Mesenchymal stem cell (in vitro differentiated cells and primary cell): ENCODE measurements around the gene ARRB2.

ENCODE experiments used
- DNase-seq: peaks from one replicate; pipeline ENCODE4 v3.0.0-alpha.2; 2013
- H2AFZ ChIP-seq: one replicate; pipeline ENCODE4 v1.6.1; 2013; ENCODE audit warnings: low read depth, mild to moderate bottlenecking, control low read depth, inconsistent platforms, low read length, moderate library complexity
- H2AK5ac ChIP-seq: 2 replicates; pipeline ENCODE4 v1.6.1; 2013; ENCODE audit warnings: low read length, moderate library complexity, mild to moderate bottlenecking, inconsistent platforms; ENCODE audit not compliant: severe bottlenecking
- H2BK120ac ChIP-seq: one replicate; pipeline ENCODE4 v1.6.1; 2013; ENCODE audit warnings: low read depth, mild to moderate bottlenecking, inconsistent platforms, low read length, moderate library complexity
- H2BK12ac ChIP-seq, 2 experiments: one replicate each; pipeline ENCODE4 v1.6.1; 2013; ENCODE audit warnings: inconsistent platforms in 2 of 2, low read length in 2 of 2, mild to moderate bottlenecking in 2 of 2, moderate library complexity in 2 of 2, control low read depth in 1 of 2
- H2BK15ac ChIP-seq: one replicate; pipeline ENCODE4 v1.6.1; 2013; ENCODE audit warnings: mild to moderate bottlenecking, low read depth, inconsistent platforms; ENCODE audit not compliant: poor library complexity, severe bottlenecking
- H2BK5ac ChIP-seq: 2 replicates; pipeline ENCODE4 v1.6.1; 2013; ENCODE audit warnings: low read depth, mild to moderate bottlenecking, low read length, control low read depth, inconsistent platforms; ENCODE audit not compliant: poor library complexity, severe bottlenecking
- H3K14ac ChIP-seq, 2 experiments: one replicate each; pipeline ENCODE4 v1.6.1; 2013; ENCODE audit warnings: inconsistent platforms in 2 of 2, low read length in 2 of 2, control low read depth in 1 of 2, mild to moderate bottlenecking in 1 of 2, moderate library complexity in 1 of 2
- H3K18ac ChIP-seq, 2 experiments: one replicate each; pipeline ENCODE4 v1.6.1; 2013; ENCODE audit warnings: inconsistent platforms in 2 of 2, low read length in 2 of 2, control low read depth in 1 of 2, low read depth in 1 of 2, mild to moderate bottlenecking in 1 of 2
- H3K23ac ChIP-seq, 2 experiments: one replicate each; pipeline ENCODE4 v1.6.1; 2013; ENCODE audit warnings: inconsistent platforms in 2 of 2, low read length in 2 of 2, mild to moderate bottlenecking in 2 of 2, moderate library complexity in 2 of 2, control low read depth in 1 of 2
- H3K27ac ChIP-seq: 2 replicates; pipeline ENCODE4 v1.5.1; 2013; ENCODE audit warnings: mild to moderate bottlenecking, moderate library complexity, low read length, control low read depth, inconsistent platforms; ENCODE audit not compliant: poor library complexity, severe bottlenecking
- H3K27me3 ChIP-seq, 2 experiments: 2 replicates each; pipeline versions ENCODE4 v1.6.1 to v1.7.0; 2013; ENCODE audit warnings: low read length in 2 of 2, mild to moderate bottlenecking in 2 of 2, moderate library complexity in 2 of 2, control low read depth in 1 of 2, inconsistent platforms in 1 of 2; ENCODE audit not compliant: control insufficient read depth in 1 of 2, insufficient read depth in 1 of 2
- H3K36me3 ChIP-seq, 2 experiments: 2 replicates each; pipeline versions ENCODE4 v1.6.1 to v1.7.0; 2013; ENCODE audit warnings: low read length in 2 of 2, control low read depth in 1 of 2, inconsistent platforms in 1 of 2, low read depth in 1 of 2, mild to moderate bottlenecking in 1 of 2; ENCODE audit not compliant: insufficient read depth in 2 of 2, control insufficient read depth in 1 of 2
- H3K4ac ChIP-seq, 2 experiments: one replicate each; pipeline ENCODE4 v1.6.1; 2013; ENCODE audit warnings: inconsistent platforms in 2 of 2, low read length in 2 of 2, mild to moderate bottlenecking in 2 of 2, moderate library complexity in 2 of 2, control low read depth in 1 of 2, low read depth in 1 of 2
- H3K4me1 ChIP-seq: 2 replicates; pipeline ENCODE4 v1.6.1; 2013; ENCODE audit warnings: low read depth, low read length, control low read depth; ENCODE audit not compliant: control insufficient read depth, insufficient read depth
- H3K4me2 ChIP-seq: 2 replicates; pipeline ENCODE4 v1.6.1; 2013; ENCODE audit warnings: low read length, mild to moderate bottlenecking, inconsistent platforms; ENCODE audit not compliant: poor library complexity, severe bottlenecking
- H3K4me3 ChIP-seq, 2 experiments: 2 replicates each; pipeline versions ENCODE4 v1.5.1 to v1.7.0; 2013; ENCODE audit warnings: low read length in 2 of 2, mild to moderate bottlenecking in 2 of 2, control low read depth in 1 of 2, low read depth in 1 of 2; ENCODE audit not compliant: insufficient read depth in 1 of 2
- H3K79me1 ChIP-seq: replicated peaks from 2 replicates; pipeline ENCODE4 v1.6.1; 2013; ENCODE audit warnings: mild to moderate bottlenecking, control low read depth, low read length, inconsistent platforms; ENCODE audit not compliant: poor library complexity, severe bottlenecking
- H3K9ac ChIP-seq: 2 replicates; pipeline ENCODE4 v1.7.0; 2013; ENCODE audit warnings: mild to moderate bottlenecking, low read length, moderate library complexity
- H3K9me3 ChIP-seq: 2 replicates; pipeline ENCODE4 v1.7.0; 2013; ENCODE audit warnings: mild to moderate bottlenecking, low read length; ENCODE audit not compliant: control insufficient read depth
- H4K8ac ChIP-seq: one replicate; pipeline ENCODE4 v1.6.1; 2013; ENCODE audit warnings: inconsistent platforms, mild to moderate bottlenecking, low read length, moderate library complexity
- H4K91ac ChIP-seq: one replicate; pipeline ENCODE4 v1.6.1; 2013; ENCODE audit warnings: mild to moderate bottlenecking, low read length, inconsistent platforms
- WGBS: methylation state at CpG from one replicate; pipeline ENCODE4 v1.1.7; 2013; ENCODE audit warnings: mixed read lengths; 5-methylcytosine and 5-hydroxymethylcytosine counted together

Gene ARRB2

GRCh38 chr17:4719146-4719545 is 8.7 kb downstream of the ARRB2 start:
- 92% methylated on average over 10 of the region's 10 CpGs for WGBS
- Histone ChIP-seq H2BK15ac (no peak overlapping the region), H4K8ac (no peak overlapping the region), H3K27ac (no peak overlapping the region), H3K9ac (no peak overlapping the region), H2BK12ac (no peak overlapping the region), H3K27me3 (no peaks in the 10 kb centered on the region), H2AK5ac (no peak overlapping the region), H3K9me3 (no peaks in the 10 kb centered on the region), H3K23ac (no peak overlapping the region), H3K4me3 (no peak overlapping the region), H3K79me1 (no peaks in the 10 kb centered on the region), H3K4me1 (peaks cover 6% of the 10 kb centered on the region), H2BK120ac (no peak overlapping the region), H2AFZ (no peak overlapping the region), H3K18ac (no peak overlapping the region), H2BK5ac (no peak overlapping the region), H3K4me2 (no peak overlapping the region), H4K91ac (no peak overlapping the region), H3K36me3 (peaks cover 8 to 42% of the 10 kb centered on the region in 2 experiments), H3K4ac (no peak overlapping the region), H3K14ac (no peak overlapping the region)
- DNase-seq: no peak

GRCh38 chr17:4719684-4720221 is 9.3 kb downstream of the ARRB2 start:
- WGBS: 87% methylated on average over 15 of the region's 15 CpGs

DNA sequence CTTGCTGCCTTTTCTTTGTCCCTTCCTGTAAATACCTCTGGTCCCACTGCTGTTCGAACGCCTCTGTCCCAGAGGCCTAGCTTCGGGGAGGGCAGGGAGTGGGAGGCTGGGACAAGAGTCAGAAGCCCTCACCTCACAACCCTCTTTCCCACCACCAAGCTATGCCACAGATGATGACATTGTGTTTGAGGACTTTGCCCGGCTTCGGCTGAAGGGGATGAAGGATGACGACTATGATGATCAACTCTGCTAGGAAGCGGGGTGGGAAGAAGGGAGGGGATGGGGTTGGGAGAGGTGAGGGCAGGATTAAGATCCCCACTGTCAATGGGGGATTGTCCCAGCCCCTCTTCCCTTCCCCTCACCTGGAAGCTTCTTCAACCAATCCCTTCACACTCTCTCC is 10.4 kb downstream of the ARRB2 start:
- Histone ChIP-seq H3K79me1 (no peaks in the 10 kb centered on the region), H2BK15ac (no peak overlapping the region), H3K14ac (no peak overlapping the region), H2BK12ac (no peak overlapping the region), H3K27ac (no peak overlapping the region), H3K9ac (no peak overlapping the region), H3K4me2 (no peak overlapping the region), H2AFZ (no peak overlapping the region), H2BK120ac (no peak overlapping the region), H3K27me3 (no peaks in the 10 kb centered on the region), H2AK5ac (no peak overlapping the region), H3K36me3 (peaks cover 8 to 36% of the 10 kb centered on the region in 2 experiments), H3K9me3 (no peaks in the 10 kb centered on the region), H3K4me1 (peaks cover 6% of the 10 kb centered on the region), H3K18ac (no peak overlapping the region), H3K23ac (no peak overlapping the region), H2BK5ac (no peak overlapping the region), H4K91ac (no peak overlapping the region), H3K4me3 (no peak overlapping the region), H4K8ac (no peak overlapping the region), H3K4ac (no peak overlapping the region)
- no peak for DNase-seq
- no CpG with 5 or more reads among the region's 7 CpGs for WGBS

More at GRCh38 chr17:4719684-4720221, 9.3 kb downstream of the ARRB2 start:
- Histone ChIP-seq H2AFZ (no peak overlapping the region), H3K9ac (no peak overlapping the region), H3K4me1 (peaks cover 6% of the 10 kb centered on the region), H3K27me3 (no peaks in the 10 kb centered on the region), H2BK5ac (no peak overlapping the region), H3K14ac (no peak overlapping the region), H3K23ac (no peak overlapping the region), H3K79me1 (no peaks in the 10 kb centered on the region), H4K8ac (no peak overlapping the region), H3K4me2 (no peak overlapping the region), H2AK5ac (no peak overlapping the region), H3K27ac (no peak overlapping the region), H3K18ac (no peak overlapping the region), H2BK120ac (no peak overlapping the region), H3K4ac (no peak overlapping the region), H2BK12ac (no peak overlapping the region), H2BK15ac (no peak overlapping the region), H3K9me3 (no peaks in the 10 kb centered on the region), H4K91ac (no peak overlapping the region), H3K36me3 (peaks cover 8 to 42% of the 10 kb centered on the region in 2 experiments), H3K4me3 (no peak overlapping the region)
- DNase-seq: no peak

- Histone ChIP-seq H2BK120ac (no peak overlapping the region), H3K9me3 (no peaks in the 10 kb centered on the region), H3K18ac (no peak overlapping the region), H3K36me3 (peaks cover 8 to 29% of the 10 kb centered on the region in 2 experiments), H3K14ac (no peak overlapping the region), H2AFZ (no peak overlapping the region), H2BK5ac (no peak overlapping the region), H2BK12ac (no peak overlapping the region), H3K4me2 (no peak overlapping the region), H4K8ac (peak overlapping the region; percentile 19), H4K91ac (peak overlapping the region; percentile 18), H2BK15ac (no peak overlapping the region), H3K9ac (no peak overlapping the region), H2AK5ac (no peak overlapping the region), H3K23ac (no peak overlapping the region), H3K4me1 (peaks cover 6% of the 10 kb centered on the region), H3K4ac (peak overlapping the region in 1 of 2 experiments; percentile 47), H3K27ac (no peak overlapping the region), H3K27me3 (no peaks in the 10 kb centered on the region), H3K4me3 (no peak overlapping the region), H3K79me1 (no peaks in the 10 kb centered on the region)
- no peak for DNase-seq
- 84% methylated on average over 18 of the region's 20 CpGs for WGBS
Measured at GRCh38 chr17:4721203-4722135, 11.0 kb downstream of the ARRB2 start.
